Retinal pigment epithelial cell (primary cell): ENCODE results near the gene HMGB2.
A peak's percentile ranks its signal among the peaks of the same experiment; 100 is the strongest.

ENCODE experiments used
- DNase-seq: peaks from one replicate; pipeline ENCODE4 v3.0.0-alpha.2; 2010; ENCODE audit warnings: low read depth
- H3K4me3 ChIP-seq: 2 replicates; pipeline ENCODE4 v1.5.1; 2011; ENCODE audit warnings: mild to moderate bottlenecking, low read length, control low read depth, moderate library complexity
- CTCF ChIP-seq: conservative IDR thresholded peaks from 2 replicates; pipeline ENCODE4 v1.5.1; 2011; ENCODE audit warnings: low read depth, low read length, control low read depth, inconsistent platforms

Gene HMGB2

GRCh38 chr4:173316060-173316459, 18.1 kb downstream of the HMGB2 start:
- TF ChIP-seq CTCF, result no peak
- no peak overlapping the region for H3K4me3 ChIP-seq
- DNase-seq, result no peak

- no peak for TF ChIP-seq CTCF
- no peak for DNase-seq
- no peak overlapping the region for H3K4me3 ChIP-seq
These were observed 19.4 kb downstream of the HMGB2 start for GRCh38 chr4:173314715-173315114.

- TF ChIP-seq CTCF, result no peak
- DNase-seq, result no peak
- H3K4me3 ChIP-seq, result no peak overlapping the region
These were observed 22.8 kb downstream of the HMGB2 start for GRCh38 chr4:173311368-173311767.

DNA sequence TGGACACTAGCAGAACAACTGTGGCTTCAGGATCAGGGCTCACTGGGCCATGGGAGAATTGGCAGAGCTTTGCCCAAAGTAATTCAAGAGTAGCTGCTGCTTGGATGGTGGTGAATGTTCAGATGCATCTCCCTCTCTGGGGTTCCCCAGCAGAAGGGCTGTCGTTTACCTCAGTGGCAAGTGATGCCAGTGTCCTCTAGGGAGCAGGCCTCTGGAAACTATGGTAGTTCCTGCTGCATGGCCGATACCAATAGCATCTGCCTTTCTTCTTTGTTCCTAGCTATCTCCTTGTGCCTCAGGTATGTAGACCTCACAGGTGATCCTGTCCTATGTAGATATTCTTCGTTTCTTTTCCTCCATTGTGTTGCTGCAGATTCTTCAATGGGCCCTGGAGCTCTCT, 26.4 kb downstream of the HMGB2 start:
- no peak overlapping the region for H3K4me3 ChIP-seq
- no peak for DNase-seq
- no peak for TF ChIP-seq CTCF

- H3K4me3 ChIP-seq, result no peak overlapping the region
- no peak for DNase-seq
- TF ChIP-seq CTCF, result peak; percentile 78
These were observed 32.5 kb downstream of the HMGB2 start for GRCh38 chr4:173301518-173302201.

DNA sequence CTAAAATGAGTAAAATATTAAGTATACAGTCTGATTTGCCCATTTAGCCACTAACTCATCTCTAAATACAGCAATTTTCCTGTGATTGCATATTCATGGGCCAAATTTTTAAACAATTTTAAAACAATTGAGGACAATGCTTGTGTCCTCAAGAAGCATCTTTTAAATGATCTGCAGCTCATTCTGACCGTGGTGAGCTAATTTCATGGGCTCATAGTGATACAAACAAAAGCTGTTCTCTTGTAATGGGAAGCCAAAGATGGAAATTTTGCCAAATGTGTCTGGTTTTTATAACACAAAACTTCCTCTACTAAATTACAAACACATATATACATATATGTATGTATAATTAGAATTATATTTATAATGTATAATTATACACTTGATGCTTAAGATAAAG, 39.7 kb downstream of the HMGB2 start:
- no peak for TF ChIP-seq CTCF
- DNase-seq, result no peak
- no peak overlapping the region for H3K4me3 ChIP-seq

- H3K4me3 ChIP-seq, result no peak overlapping the region
- DNase-seq, result no peak
- TF ChIP-seq CTCF, result no peak
These were observed 40.5 kb downstream of the HMGB2 start for GRCh38 chr4:173293663-173294062.
